Measurements from ENCODE around the gene PHTF2. TPM values are rescaled to one million over a fixed set of nuclear protein-coding genes. Genes with fewer than 3 reads are reported as not detected.
"Not testable (repeated sequence)": the region's sequence is repeated elsewhere in the genome, so short reads cannot be mapped to it uniquely, and the experiment has no call there.

Gene PHTF2
- total and polyA plus RNA-seq, 2 donors (not counting 3 experiments of a cell fraction or from before 2014, with no cell fraction given), result 13.3 to 21.4 TPM

- H3K4me2 ChIP-seq (ENCODE audit: insufficient read depth, low read length); H3K27ac ChIP-seq (ENCODE audit: insufficient read depth, low read depth, low read length); DNase-seq (ENCODE audit: low read depth, low spot score); POLR2A ChIA-PET; H2AFZ ChIP-seq (ENCODE audit: low read depth, low read length); dilution Hi-C loops (cut with MboI; ENCODE audit: extremely low pct_ligation_motif_present, low sequenced_read_pairs); H3K9ac ChIP-seq (replicated peaks; ENCODE audit: extremely low read depth, insufficient read depth, low read length); H3K9me1 ChIP-seq (replicated peaks; ENCODE audit: control insufficient read depth, extremely low read depth, insufficient read depth, low read length); H3K36me3 ChIP-seq (ENCODE audit: control insufficient read depth in 2 of 2, extremely low read depth in 1 of 2, insufficient read depth in 2 of 2, low read length in 2 of 2); H3K79me2 ChIP-seq (ENCODE audit: control insufficient read depth, insufficient read depth, low read length); BruUV-seq (replicated peaks); H3K9me3 ChIP-seq (replicated peaks; ENCODE audit: control insufficient read depth, insufficient read depth, low read length); intact Hi-C loops (cut with micrococcal nuclease); H3K4me3 ChIP-seq (replicated peaks in 1 of 3; ENCODE audit: insufficient read depth in 1 of 3, low read depth in 1 of 3, low read length in 3 of 3); H3K27me3 ChIP-seq (ENCODE audit: control insufficient read depth in 2 of 2, insufficient read depth in 2 of 2, low read length in 2 of 2); H4K20me1 ChIP-seq (replicated peaks; ENCODE audit: control insufficient read depth, extremely low read depth, insufficient read depth, low read length); FAIRE-seq: not testable (repeated sequence)
- peaks cover 20% of the 10 kb centered on the region for H3K4me1 ChIP-seq (ENCODE audit: control insufficient read depth, extremely low read depth, insufficient read depth, low read length)
- CTCF ChIA-PET, result interaction anchor here (2.7 kb wide), 1 partner anchor 38 kb away, joined by 11 read pairs; the partner anchor contains the start of genes PHTF2 and TMEM60
These were observed 37.9 kb downstream of the PHTF2 start for GRCh38 chr7:77836425-77836824.

- H3K4me2 ChIP-seq (ENCODE audit: insufficient read depth, low read length), result no peak overlapping the region
- H3K27ac ChIP-seq (ENCODE audit: insufficient read depth, low read depth, low read length), result no peak overlapping the region
- dilution Hi-C loops (cut with MboI; ENCODE audit: extremely low pct_ligation_motif_present, low sequenced_read_pairs), result no loop called here
- FAIRE-seq, result no peak
- no peak overlapping the region for H2AFZ ChIP-seq (ENCODE audit: low read depth, low read length)
- no TSS peak for BruUV-seq (replicated peaks)
- intact Hi-C loops (cut with micrococcal nuclease), result no loop called here
- ChIA-PET CTCF (interaction anchor here (0.9 to 1.5 kb wide), 2 partner anchors 10 to 30 kb away, joined by 3 to 4 read pairs; no protein-coding TSS in a partner anchor), POLR2A (no interaction called here)
- no peak for DNase-seq (ENCODE audit: low read depth, low spot score)
- TF ChIP-seq MAX (IDR thresholded peaks at IDR 0.05; ENCODE audit: insufficient read depth, insufficient read length) (no peak), EZH2 (IDR thresholded peaks at IDR 0.05; ENCODE audit: borderline replicate concordance, low read depth, low read length, severe bottlenecking) (no peak), JUN (IDR thresholded peaks at IDR 0.05; ENCODE audit: borderline replicate concordance, insufficient read depth, insufficient read length, low read depth) (no peak), POLR2AphosphoS5 (IDR thresholded peaks at IDR 0.05; ENCODE audit: insufficient read depth, low read depth, low read length) (no peak), CTCF (IDR thresholded peaks at IDR 0.05; ENCODE audit: extremely low read depth in 1 of 2, insufficient read depth in 1 of 2, low read depth in 1 of 2, low read length in 2 of 2) (no peak), FOS (IDR thresholded peaks at IDR 0.05; ENCODE audit: borderline replicate concordance, insufficient read depth, low read length) (no peak), GATA2 (IDR thresholded peaks at IDR 0.05; ENCODE audit: insufficient read depth, insufficient read length, low read depth, low read length) (no peak), POLR2A (IDR thresholded peaks at IDR 0.05; ENCODE audit: low read depth, low read length) (no peak), MYC (IDR thresholded peaks at IDR 0.05; ENCODE audit: low read depth, low read length) (no peak)
- no peaks in the 10 kb centered on the region for H3K9me1 ChIP-seq (replicated peaks; ENCODE audit: control insufficient read depth, extremely low read depth, insufficient read depth, low read length)
- H3K79me2 ChIP-seq (ENCODE audit: control insufficient read depth, insufficient read depth, low read length), result peaks cover 2% of the 10 kb centered on the region
- H3K4me1 ChIP-seq (ENCODE audit: control insufficient read depth, extremely low read depth, insufficient read depth, low read length), result peaks cover 20% of the 10 kb centered on the region
- H3K27me3 ChIP-seq (ENCODE audit: control insufficient read depth in 2 of 2, insufficient read depth in 2 of 2, low read length in 2 of 2), result no peaks in the 10 kb centered on the region
- no peaks in the 10 kb centered on the region for H3K9me3 ChIP-seq (replicated peaks; ENCODE audit: control insufficient read depth, insufficient read depth, low read length)
- H4K20me1 ChIP-seq (replicated peaks; ENCODE audit: control insufficient read depth, extremely low read depth, insufficient read depth, low read length), result no peaks in the 10 kb centered on the region
- H3K4me3 ChIP-seq (replicated peaks in 1 of 3; ENCODE audit: insufficient read depth in 1 of 3, low read depth in 1 of 3, low read length in 3 of 3), result no peak overlapping the region
- no peaks in the 10 kb centered on the region for H3K36me3 ChIP-seq (ENCODE audit: control insufficient read depth in 2 of 2, extremely low read depth in 1 of 2, insufficient read depth in 2 of 2, low read length in 2 of 2)
- no peak overlapping the region for H3K9ac ChIP-seq (replicated peaks; ENCODE audit: extremely low read depth, insufficient read depth, low read length)
These were observed 38.7 kb downstream of the PHTF2 start for GRCh38 chr7:77837275-77837674.
